Activated CD8-positive, alpha-beta memory T cell treated with anti-CD3 and anti-CD28 coated beads for 4 hours (primary cell): ENCODE data around the gene LY6G6C.
A peak's percentile ranks its signal among the peaks of the same experiment; 100 is the strongest.

Experiments used
- DNase-seq, 2 donors: peaks; one replicate each; pipeline ENCODE4 v3.0.0-alpha.2; 2020; ENCODE audit warnings: low read depth in 2 of 2

The LY6G6C gene

DNA sequence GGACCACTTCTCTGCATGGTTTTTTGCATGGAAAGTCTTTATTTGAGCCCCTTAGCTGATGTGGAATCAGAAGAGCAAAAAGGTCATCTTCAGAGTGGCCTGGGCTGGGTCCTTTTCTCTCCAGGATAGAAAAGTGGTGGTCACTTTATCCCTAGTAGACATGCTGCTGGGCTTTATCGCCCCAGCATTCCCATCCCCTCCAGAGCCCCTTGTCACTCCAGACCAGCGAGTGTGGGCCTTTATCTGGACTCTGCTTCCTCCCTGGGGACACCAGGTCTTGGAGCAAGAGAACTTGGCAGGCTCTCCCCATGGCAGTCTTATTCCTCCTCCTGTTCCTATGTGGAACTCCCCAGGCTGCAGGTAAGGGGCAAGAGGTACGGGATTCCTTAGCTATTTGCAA lies 14.9 kb downstream of the LY6G6C start, which contains the start of gene LY6G6F:
Gene LY6G6F, plus strand, starts transcription at position 268 of the 400 bp plus-strand sequence. Its CDS starts 41 bp downstream, at position 309.
- DNase-seq = no peak

DNA sequence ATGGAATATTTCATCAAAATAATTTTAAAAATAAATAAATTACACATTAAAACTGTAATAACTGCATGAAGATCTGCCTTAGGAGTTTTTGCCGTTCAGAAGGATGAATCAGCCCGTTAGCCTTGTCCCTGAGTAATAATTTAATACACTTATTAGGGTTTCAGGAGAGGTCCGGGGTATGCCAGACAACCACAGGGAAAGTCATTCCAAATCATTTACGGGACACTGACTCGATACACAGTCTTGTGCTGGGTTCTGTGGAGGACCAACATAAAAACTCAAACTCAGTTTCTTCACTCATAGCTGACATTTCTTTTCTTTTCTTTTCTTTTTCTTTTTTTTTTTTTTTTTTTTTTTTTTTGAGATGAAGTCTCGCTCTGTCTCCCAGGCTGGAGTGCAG lies 15.6 kb downstream of the LY6G6C start:
- DNase-seq = no peak

GRCh38 chr6:31702819-31703716 lies 18.5 kb downstream of the LY6G6C start, which contains the start of gene ABHD16A:
ABHD16A (minus strand) TSS chr6:31703324; CDS start chr6:31703281, 43 bp downstream.
- peak; percentile 93 to 96 for DNase-seq

DNA sequence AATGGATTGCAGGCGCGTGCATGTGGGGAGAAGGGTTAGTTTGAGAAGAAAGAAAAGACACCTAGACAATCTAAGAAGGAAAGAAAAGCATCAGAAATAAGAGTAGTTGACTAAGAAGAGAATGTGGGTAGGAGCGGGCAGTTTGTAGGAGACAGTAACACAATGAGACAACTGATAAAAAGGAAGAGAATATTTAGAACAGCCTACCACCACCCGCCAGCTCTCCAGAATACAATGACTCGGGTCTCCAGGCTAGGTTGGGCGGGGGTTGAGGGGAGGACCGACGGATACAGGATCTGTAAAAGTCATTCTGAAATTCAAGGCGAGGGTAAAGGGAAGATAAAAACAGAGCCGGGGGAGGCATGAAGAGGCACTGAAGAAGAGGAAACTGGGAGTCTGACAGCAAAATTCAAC lies 19.1 kb downstream of the LY6G6C start:
- DNase-seq = no peak

- DNase-seq = no peak
These were observed 19.7 kb downstream of the LY6G6C start for GRCh38 chr6:31701666-31702404.

GRCh38 chr6:31700740-31701401 lies 20.7 kb downstream of the LY6G6C start:
- DNase-seq = no peak

DNA sequence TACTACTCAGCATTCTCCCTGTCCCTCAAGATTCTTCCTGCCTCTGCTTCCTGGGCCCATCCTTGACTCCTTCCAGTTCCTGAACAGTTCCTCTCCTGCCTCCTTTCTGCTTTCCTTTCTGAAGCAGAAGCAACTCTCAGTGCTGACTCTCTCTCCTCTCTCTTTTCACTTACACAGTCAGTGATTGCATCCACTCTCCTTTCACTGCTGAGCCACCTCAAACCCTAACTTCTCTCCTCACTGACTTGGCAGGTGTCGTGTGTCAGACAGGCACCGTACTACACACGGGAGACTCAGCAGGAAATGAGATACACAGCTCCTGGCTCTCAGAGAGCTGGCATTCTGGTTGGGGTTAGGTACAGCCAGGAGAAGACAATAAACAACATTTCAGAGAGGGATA lies 24.0 kb downstream of the LY6G6C start:
- no peak for DNase-seq

DNA sequence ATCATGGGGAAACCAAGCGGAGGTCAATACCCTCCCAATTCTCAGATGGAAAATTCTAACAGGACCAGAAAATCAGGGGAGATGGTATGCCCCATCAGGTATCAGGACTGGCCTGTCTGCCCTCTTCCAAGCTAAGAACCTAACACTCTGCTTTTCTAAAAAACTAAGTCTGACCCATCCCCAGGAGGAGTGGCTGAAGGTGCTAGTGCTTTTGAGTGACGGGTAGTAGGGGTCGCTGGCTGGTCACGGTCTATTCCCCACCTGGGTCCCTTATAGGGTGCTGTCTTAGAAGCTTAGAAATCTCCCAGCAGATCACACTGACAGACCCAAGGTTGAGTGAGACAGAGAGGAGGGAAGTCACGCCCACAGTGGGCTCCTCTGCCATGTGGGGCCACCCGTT lies 28.0 kb downstream of the LY6G6C start:
- no peak for DNase-seq

GRCh38 chr6:31692886-31693285 lies 28.7 kb downstream of the LY6G6C start:
- no peak for DNase-seq

DNA sequence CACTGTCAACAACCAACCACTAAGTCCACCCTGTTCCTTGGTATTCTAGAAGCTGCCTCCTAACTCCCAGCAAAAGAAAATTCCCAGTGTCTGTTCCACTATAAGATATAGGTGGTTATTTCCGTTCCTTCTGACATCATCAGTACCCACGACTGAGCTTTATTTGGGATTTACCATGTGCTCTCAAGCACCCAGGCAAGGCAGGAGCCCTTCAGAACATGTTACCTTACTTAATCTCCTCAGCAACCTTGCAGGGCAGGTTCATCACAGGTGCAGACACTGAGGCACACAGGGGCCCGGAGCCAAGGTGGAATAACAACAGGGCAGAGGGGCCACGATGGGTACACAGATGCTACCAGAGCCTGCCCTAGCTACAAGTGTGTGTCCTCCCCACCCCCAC lies 29.2 kb downstream of the LY6G6C start:
- DNase-seq = no peak

GRCh38 chr6:31691564-31692108 lies 29.9 kb downstream of the LY6G6C start:
- no peak for DNase-seq

GRCh38 chr6:31691078-31691463 lies 30.5 kb downstream of the LY6G6C start:
- no peak for DNase-seq

DNA sequence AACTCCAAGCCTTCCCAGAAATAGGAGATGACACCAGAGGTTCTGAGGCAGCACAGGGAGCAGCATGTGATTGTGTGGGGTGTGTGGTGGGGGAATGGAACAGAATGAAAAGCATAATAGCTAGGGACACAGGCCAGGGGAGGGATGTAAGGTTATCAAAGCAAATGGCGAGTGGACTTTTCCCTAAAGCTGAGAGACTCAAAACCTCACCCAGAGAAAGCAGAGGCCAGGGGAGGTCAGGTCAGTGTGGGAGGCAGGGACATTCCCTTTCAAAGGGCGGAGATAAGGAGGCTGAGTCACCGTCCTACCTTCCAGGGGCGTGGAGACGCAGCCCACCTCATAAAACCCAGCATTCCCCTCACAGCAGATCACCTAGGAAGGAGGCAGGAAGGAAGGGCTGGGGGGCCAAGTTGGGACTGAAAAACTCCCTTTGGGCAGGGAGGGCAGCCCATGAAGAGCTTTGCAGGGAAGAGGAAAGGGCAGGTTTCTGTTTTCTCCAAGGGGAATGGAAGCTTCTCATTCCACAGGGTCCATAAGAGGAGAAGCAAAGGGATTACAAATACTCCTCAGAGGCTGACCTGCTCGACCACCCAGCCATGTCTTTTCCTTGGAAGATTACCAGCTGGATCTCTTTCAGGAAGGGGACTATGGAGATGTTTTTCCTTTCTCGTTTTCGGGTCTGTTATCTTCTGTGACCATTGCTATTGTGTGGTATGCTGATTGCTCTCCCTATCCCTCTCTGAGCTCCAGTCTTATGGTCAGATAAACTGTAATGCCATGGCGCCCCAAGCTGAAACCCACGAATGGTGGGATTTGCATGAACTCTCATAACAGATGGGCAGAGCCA lies 31.1 kb downstream of the LY6G6C start:
- DNase-seq = no peak

DNA sequence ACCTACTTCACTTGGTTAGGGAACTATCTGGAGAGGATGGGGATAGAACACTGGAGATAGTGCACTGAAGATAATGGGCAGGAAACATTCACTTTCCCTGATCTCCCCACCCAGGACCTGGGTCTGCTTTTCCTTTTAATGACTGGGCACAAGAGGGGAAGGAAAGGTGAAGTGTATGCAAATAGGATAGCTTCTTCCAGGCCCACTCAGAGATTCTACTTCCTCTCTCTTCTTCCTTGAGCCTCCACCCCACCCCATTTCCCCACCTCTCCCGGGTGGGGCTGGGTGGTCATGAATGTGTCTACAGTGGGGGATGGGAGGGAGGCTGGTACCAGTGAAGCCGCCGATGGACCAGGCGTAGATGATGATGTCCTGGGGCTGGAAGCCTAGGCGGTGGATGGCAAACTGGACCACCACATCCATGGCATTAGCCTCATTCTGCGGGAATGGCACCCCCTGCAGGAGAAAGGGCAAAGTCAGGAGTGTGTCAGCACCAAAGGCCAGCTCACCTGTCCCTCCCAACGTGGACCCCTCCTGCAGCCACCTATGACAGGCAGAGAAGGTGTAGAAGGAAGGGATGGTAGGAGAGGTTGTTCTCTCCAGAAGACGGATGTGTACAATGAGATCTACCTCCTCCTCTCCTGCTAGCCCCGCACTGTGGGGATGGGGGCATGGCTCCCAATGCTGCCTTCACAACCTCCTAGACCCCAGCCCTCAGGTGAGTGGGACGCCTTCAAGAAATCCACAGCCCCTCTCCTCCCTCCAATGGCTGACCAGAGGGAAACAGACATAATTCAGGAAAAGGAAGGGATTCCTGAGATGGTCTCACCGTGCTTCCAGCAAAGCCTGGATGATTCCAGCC lies 32.1 kb downstream of the LY6G6C start:
- DNase-seq = no peak

DNA sequence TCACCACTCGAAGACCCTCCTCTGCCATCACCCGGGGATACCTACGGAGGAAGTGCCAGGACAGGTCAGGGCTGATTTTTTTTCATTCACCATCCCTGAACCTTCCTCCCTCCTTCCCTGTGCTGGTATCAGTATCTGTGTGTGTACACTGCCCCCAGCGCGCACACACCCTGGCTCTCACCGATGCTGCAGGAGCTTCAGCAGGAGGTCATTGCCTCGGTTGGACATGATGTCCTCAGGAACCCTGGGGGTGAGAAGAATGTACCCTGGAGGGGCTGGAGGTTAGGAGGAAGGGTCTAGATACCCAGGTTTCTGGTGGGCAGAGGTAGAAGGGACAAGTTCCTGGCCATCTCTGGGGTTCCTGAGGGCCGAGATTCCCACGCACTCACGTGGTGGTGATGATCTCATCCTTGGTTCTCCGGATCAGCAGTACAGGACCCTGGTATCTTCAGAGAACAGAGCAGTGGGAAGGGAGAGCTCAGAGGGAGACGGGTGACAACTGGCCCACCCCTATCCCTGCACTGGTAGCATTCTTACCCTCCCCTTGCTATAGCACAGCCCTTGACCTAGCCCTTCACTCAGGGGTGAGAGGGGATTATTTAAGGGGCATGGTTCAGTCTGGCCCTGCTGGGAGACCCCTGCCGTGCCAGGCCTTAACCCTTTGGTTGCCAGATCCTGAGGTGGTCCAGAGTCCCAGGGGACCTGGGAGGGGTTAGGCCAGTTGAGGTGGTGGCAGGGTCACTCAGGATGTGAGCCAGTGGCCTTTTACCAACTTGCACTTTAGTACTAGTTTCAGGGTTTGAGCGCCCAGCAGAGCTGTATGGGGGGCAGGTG lies 33.5 kb downstream of the LY6G6C start:
- DNase-seq = no peak

DNA sequence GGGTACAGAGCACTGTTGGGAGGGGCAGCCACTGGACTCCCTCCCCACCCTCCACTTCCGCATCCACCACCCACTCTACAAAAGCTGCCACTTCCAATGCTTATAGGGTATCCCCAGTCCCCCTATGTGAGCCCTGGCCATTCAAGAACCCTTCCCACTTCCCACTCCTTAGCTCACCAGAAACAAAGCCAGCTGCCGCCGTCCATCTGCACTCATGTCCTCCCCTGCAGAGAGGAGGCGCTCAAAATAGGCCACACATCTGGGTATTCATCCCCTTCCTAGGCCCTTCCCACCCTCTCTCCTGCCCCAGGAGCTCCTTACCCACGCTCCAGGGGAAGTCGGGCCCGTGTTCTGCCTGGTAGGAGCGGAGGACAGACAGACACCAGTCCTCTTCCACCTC lies 34.2 kb downstream of the LY6G6C start:
- no peak for DNase-seq

DNA sequence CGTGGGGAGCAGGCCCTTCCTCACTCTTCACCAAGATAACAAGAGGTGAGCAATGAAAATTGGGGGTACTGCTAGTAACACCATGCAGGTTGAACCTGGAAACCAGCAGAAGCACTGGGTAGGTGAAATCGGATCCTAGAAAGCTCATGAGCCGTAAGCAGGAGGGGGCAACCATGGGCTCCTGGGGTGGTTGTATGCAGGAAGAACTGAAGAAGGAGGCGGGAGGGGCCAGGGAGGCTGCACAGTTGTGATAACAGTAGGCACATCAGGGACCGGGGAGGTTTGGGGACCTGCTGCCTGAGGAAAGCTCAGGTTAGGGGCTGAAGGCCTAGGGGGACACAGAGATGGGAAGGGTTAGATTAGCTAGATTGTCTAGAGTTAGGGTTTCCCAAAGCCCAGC lies 35.1 kb downstream of the LY6G6C start:
- no peak for DNase-seq

DNA sequence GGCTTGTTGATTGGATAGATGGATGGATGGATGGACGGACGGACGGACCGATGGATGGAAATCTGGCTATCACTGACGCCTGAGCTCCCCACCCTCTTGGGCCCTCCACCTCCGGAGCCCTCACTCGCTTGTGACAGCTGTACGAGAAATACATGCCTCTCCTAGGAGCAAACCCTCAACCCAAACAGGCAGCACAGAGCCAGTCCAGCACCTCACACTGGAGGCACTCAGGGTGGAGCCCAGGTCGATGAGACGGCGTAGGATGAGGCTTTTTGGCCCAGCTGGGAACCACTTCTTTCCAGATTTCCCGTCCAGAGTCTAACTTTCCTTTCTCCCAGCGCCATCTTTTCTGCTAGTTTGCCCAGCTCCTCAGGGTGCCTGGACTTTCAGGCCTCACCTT lies 38.0 kb downstream of the LY6G6C start:
- no peak for DNase-seq

DNA sequence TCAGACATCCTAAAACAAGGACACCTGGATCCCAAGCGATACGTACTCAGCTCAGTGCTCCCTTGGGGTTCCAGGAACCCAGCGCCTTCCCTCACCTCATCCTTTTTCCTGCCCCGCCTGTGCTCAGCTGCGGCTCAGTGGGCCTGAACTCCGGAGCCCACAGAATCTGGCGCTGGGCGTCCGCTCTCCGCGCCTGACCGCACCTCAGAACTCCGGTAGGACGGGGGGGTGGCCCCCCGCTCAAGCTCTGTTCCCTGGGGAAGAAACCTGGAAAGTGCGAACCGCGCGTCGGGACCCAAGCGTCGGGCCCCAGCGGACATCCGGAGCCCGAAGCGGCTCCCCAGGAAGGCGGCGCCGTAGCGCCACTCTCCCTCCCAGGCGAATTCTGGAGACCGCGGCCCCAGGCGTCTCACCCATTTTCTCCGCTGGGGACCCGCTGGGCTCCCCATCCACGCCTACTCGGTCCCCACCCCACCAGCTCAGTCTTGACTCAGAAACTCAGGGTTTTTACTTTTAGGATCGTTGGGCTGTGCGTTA lies 40.3 kb downstream of the LY6G6C start:
- DNase-seq = no peak
